ENCODE data around the gene AMER3. TPM values are rescaled to one million over a fixed set of nuclear protein-coding genes. Genes with fewer than 3 reads are reported as not detected.

Gene AMER3
- total and polyA plus RNA-seq, 2 of the 4 experiments (the other 2 are of a cell fraction), result not detected

- no peak for TF ChIP-seq CTCF (conservative IDR thresholded peaks at IDR 0.05; ENCODE audit: low read depth, low read length)
- no peak for TF ChIP-seq RAD21 (IDR thresholded peaks at IDR 0.05; ENCODE audit: low read length)
- TF ChIP-seq USF2 (IDR thresholded peaks at IDR 0.05; ENCODE audit: low read depth, low read length), result no peak
- no peak for TF ChIP-seq NFE2L2 (IDR thresholded peaks at IDR 0.05; ENCODE audit: low read depth, low read length)
- TF ChIP-seq FOS (IDR thresholded peaks at IDR 0.05; ENCODE audit: low read depth, low read length), result no peak
These were observed 5.7 kb downstream of the AMER3 start (continued) for GRCh38 chr2:130760754-130761751.
